ENCODE data around the gene TXNDC16. TPM values are rescaled to one million over a fixed set of nuclear protein-coding genes. Genes with fewer than 3 reads are reported as not detected.

Gene TXNDC16
- total RNA-seq, 2 donors from 2014 or later = 14.0 to 37.1 TPM

DNA sequence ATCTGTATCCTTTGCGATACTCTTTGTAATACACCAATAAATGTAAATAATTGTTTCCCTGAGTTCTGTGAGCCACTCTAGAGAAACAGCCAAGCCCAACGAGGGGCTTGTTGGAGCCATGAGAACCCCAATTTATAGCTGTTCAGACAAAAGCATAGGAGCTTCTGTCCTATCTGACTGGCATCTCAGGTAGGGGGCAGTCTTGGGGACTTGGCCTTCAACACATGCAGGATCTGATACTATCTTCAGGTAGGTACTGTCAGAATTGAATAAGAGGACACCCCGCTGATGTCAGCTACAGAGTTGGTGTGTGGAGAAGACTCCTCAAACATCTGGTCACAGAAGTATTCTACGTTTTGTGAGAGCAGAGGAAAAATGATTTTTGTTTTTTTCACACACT lies 25.3 kb downstream of the TXNDC16 start:
- no peaks in the 10 kb centered on the region for H3K4me1 ChIP-seq (replicated peaks)
- H3K36me3 ChIP-seq = no peaks in the 10 kb centered on the region
- DNase-seq (ENCODE audit: low spot score) = no peak
- no peak overlapping the region for H3K27ac ChIP-seq
- H3K27me3 ChIP-seq (replicated peaks; ENCODE audit: insufficient read depth) = no peaks in the 10 kb centered on the region
- H3K9me3 ChIP-seq = no peaks in the 10 kb centered on the region
- no peak overlapping the region for H3K4me3 ChIP-seq
- intact Hi-C loops (cut with DNase I) = no loop called here
- TF ChIP-seq, protein P1, sequence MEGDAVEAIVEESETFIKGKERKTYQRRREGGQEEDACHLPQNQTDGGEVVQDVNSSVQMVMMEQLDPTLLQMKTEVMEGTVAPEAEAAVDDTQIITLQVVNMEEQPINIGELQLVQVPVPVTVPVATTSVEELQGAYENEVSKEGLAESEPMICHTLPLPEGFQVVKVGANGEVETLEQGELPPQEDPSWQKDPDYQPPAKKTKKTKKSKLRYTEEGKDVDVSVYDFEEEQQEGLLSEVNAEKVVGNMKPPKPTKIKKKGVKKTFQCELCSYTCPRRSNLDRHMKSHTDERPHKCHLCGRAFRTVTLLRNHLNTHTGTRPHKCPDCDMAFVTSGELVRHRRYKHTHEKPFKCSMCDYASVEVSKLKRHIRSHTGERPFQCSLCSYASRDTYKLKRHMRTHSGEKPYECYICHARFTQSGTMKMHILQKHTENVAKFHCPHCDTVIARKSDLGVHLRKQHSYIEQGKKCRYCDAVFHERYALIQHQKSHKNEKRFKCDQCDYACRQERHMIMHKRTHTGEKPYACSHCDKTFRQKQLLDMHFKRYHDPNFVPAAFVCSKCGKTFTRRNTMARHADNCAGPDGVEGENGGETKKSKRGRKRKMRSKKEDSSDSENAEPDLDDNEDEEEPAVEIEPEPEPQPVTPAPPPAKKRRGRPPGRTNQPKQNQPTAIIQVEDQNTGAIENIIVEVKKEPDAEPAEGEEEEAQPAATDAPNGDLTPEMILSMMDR (IDR thresholded peaks at IDR 0.05) = no peak
- TF ChIP-seq POLR2AphosphoS5 (IDR thresholded peaks at IDR 0.05) (no peak), POLR2A (IDR thresholded peaks at IDR 0.05) (no peak)
- 93% methylated on average over 4 of the region's 4 CpGs for WGBS

DNA sequence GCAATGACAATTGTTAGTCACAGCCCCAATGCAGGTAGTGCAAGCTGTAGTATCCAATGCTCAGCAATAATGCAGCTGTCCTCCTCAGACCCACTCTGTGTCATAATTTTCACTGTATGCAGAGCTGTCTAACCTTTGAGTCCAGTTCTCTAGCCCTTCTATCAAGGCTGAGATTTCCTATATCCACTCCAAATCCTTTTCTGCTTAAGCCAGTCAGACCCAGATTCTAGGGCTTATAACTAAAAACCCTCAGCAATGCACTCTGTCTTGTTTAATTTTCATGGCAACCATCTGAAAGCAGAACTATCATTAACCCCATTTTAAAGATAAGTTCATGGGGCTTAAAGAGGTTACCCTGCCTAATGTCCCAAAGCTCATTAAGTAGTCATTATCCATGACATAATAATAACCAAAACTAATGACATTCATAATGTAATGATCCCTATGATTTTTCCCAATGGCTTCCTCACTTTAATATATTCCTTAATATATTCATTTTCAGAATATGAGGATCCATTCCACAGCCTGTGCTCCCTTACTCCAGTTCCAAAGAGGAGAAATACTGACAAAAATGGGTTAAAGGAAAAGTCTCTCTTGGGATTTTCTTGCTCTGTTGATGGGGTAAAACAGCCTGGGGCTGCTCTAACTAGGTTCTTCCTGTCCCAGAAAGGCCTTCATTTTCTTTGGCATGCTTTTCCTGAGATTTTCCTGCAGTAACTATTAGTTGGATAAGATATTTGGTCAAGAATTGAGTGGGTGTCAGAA lies 29.5 kb downstream of the TXNDC16 start:
- no peak for TF ChIP-seq POLR2A (IDR thresholded peaks at IDR 0.05)
- no peaks in the 10 kb centered on the region for H3K36me3 ChIP-seq
- H3K27me3 ChIP-seq (replicated peaks; ENCODE audit: insufficient read depth) = no peaks in the 10 kb centered on the region
- H3K4me3 ChIP-seq = no peak overlapping the region
- no peak overlapping the region for H3K27ac ChIP-seq
- no peak for DNase-seq (ENCODE audit: low spot score)
- intact Hi-C loops (cut with DNase I) = no loop called here
- H3K9me3 ChIP-seq = no peaks in the 10 kb centered on the region
- no peaks in the 10 kb centered on the region for H3K4me1 ChIP-seq (replicated peaks)

DNA sequence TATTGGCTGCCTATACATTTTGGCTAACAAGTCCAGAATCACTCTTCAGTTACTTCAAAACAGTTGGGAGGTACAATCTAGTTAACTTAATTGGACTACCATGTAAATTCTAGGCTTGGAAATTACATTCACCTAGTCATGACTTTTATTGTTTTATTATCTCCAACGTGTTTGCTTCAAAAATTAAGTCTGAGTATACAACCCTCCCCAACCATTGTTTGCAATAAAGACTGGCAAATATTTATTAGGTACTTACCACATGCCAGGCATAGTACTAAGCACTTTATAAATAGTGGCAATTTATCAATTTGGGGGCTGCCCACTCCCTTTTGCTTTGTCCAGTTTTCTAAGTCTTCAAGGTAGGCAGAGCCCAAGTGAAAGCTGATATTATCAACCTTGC lies 30.3 kb downstream of the TXNDC16 start:
- no peaks in the 10 kb centered on the region for H3K4me1 ChIP-seq (replicated peaks)
- 26% methylated on average over 1 of the region's 1 CpG for WGBS
- H3K4me3 ChIP-seq = no peak overlapping the region
- DNase-seq (ENCODE audit: low spot score) = no peak
- H3K9me3 ChIP-seq = no peaks in the 10 kb centered on the region
- no peak overlapping the region for H3K27ac ChIP-seq
- no peaks in the 10 kb centered on the region for H3K27me3 ChIP-seq (replicated peaks; ENCODE audit: insufficient read depth)
- TF ChIP-seq, protein P1 (IDR thresholded peaks at IDR 0.05) = no peak
- TF ChIP-seq POLR2AphosphoS5 (IDR thresholded peaks at IDR 0.05) (no peak), POLR2A (IDR thresholded peaks at IDR 0.05) (no peak)
- intact Hi-C loops (cut with DNase I) = no loop called here
- H3K36me3 ChIP-seq = no peaks in the 10 kb centered on the region

DNA sequence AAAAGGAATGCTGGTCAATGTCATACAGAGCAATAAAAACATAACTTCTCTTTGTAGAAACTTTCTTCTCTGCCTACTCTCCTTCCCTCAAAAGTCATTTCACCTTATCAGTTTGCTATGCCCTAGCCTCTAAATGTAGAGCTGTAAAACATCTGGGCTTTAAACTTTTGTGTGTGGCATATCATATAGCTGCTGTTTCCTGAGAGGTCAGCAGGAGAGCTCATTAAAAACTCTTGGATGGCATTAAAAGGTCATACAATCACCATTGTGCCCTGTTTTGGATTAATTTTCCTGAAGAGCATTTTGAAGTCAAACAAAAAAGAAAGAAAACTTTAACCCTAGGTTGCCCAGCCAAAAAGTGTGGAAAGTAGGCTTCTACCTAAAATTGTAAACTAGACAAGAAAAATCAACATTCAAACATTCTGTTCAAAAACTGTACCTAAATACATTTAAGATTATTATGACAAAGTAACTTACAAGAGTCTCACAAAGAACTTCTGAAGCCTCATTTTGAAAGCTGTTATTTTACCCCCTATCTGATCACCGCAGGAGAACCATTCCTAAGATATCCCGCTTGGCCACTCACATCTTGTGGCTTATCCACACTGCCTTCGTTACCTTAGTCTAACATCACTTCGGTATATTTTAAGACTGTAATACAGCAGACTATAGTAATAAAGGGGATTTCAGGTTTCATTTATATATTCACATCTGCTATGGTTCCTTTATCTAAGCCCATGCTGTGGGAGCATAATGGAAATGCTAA lies 38.1 kb downstream of the TXNDC16 start:
- DNase-seq (ENCODE audit: low spot score) = no peak
- intact Hi-C loops (cut with DNase I) = no loop called here
- Histone ChIP-seq H3K27ac (no peak overlapping the region), H3K36me3 (no peaks in the 10 kb centered on the region), H3K9me3 (no peaks in the 10 kb centered on the region), H3K4me3 (no peak overlapping the region), H3K27me3 (replicated peaks; ENCODE audit: insufficient read depth) (no peaks in the 10 kb centered on the region), H3K4me1 (replicated peaks) (no peaks in the 10 kb centered on the region)
- 89% methylated on average over 4 of the region's 4 CpGs for WGBS
- TF ChIP-seq, protein P1 (IDR thresholded peaks at IDR 0.05) = no peak
- no peak for TF ChIP-seq POLR2AphosphoS5 (IDR thresholded peaks at IDR 0.05)
- no peak for TF ChIP-seq POLR2A (IDR thresholded peaks at IDR 0.05)

DNA sequence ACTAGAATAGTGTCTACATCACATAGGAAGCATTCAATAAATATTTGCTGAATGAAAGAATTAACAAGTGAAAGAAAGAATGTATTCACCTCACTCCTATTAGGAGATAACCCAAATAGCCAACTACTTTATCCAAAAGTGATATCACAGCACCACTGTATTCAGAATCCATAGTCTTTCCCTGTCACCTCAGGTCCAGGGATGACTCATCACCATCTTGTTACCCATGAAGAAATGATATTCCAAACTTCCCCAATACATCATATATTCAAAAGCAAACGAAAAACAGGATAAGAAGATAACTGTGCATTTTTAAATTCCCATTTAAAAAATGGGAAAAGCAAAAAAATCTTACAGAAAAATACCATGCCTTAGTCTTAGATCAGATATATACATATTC lies 39.1 kb downstream of the TXNDC16 start:
- no peak for TF ChIP-seq POLR2A (IDR thresholded peaks at IDR 0.05)
- TF ChIP-seq, protein P1 (IDR thresholded peaks at IDR 0.05) = no peak
- TF ChIP-seq POLR2AphosphoS5 (IDR thresholded peaks at IDR 0.05) = no peak
- Histone ChIP-seq H3K9me3 (no peaks in the 10 kb centered on the region), H3K4me3 (no peak overlapping the region), H3K27me3 (replicated peaks; ENCODE audit: insufficient read depth) (no peaks in the 10 kb centered on the region), H3K36me3 (no peaks in the 10 kb centered on the region), H3K4me1 (replicated peaks) (no peaks in the 10 kb centered on the region), H3K27ac (no peak overlapping the region)
- DNase-seq (ENCODE audit: low spot score) = no peak
- intact Hi-C loops (cut with DNase I) = no loop called here
- 86% methylated on average over 1 of the region's 1 CpG for WGBS

Measured in prostate gland (tissue), 2 donors.